HepG2 (cell line): Measurements from ENCODE around the gene STAP2. TPM values are rescaled to one million over a fixed set of nuclear protein-coding genes. Genes with fewer than 3 reads are reported as not detected.

Source experiments
- DNMT3B ChIP-seq: conservative IDR thresholded peaks from 2 replicates; pipeline ENCODE4 v1.6.1; 2016; ENCODE audit warnings: missing biosample characterization, control low read depth
- NCOR1 ChIP-seq: fragments of 200-600 bp; sonication (generic); IDR thresholded peaks from 2 replicates; pipeline ENCODE4 v1.7.0; 2017; ENCODE audit warnings: antibody characterized with exemption, low read length, borderline replicate concordance
- NONO ChIP-seq, 2 experiments: fragments of 450-650 bp in 1 of 2; sonication (generic) in 1 of 2; formaldehyde crosslinking in 1 of 2; IDR thresholded peaks in 1 of 2; conservative IDR thresholded peaks in 1 of 2; 2 replicates each; pipeline versions ENCODE4 v1.6.1 to v1.8.0; 2017 to 2022; ENCODE audit warnings: mild to moderate bottlenecking in 1 of 2, missing genetic modification reagents in 1 of 2, moderate library complexity in 1 of 2
- NR2F1 ChIP-seq, 2 experiments: fragments of 450-650 bp in 1 of 2; formaldehyde crosslinking in 1 of 2; IDR thresholded peaks; 2 replicates each; pipeline versions ENCODE4 v1.5.0 to v1.6.1; 2016 to 2020; ENCODE audit warnings: mild to moderate bottlenecking in 1 of 2, missing compliant biosample characterization in 1 of 2, missing genetic modification reagents in 1 of 2, moderate library complexity in 1 of 2
- TCF7 ChIP-seq: sonication (generic); IDR thresholded peaks from 2 replicates; pipeline ENCODE4 v1.6.1; 2016; ENCODE audit warnings: antibody characterized with exemption, low read depth
- TEF ChIP-seq: sonication (generic); formaldehyde crosslinking; IDR thresholded peaks from 2 replicates; pipeline ENCODE4 v1.5.0; 2020; ENCODE audit warnings: missing genetic modification reagents
- ZBTB3 ChIP-seq: sonication (generic); formaldehyde crosslinking; IDR thresholded peaks from 2 replicates; pipeline ENCODE4 v1.4.0; 2020; ENCODE audit warnings: low read depth, mild to moderate bottlenecking, moderate library complexity, missing genetic modification reagents, borderline replicate concordance
- ZNF30 ChIP-seq: sonication (generic); formaldehyde crosslinking; IDR thresholded peaks from 2 replicates; pipeline ENCODE4 v1.5.0; 2020; ENCODE audit warnings: mild to moderate bottlenecking, missing genetic modification reagents
- ZNF407 ChIP-seq: sonication (generic); formaldehyde crosslinking; IDR thresholded peaks from one replicate; pipeline ENCODE4 v1.5.1; 2020; ENCODE audit warnings: mild to moderate bottlenecking, missing genetic modification reagents; ENCODE audit errors: not compliant biosample characterization
- ZNF512B ChIP-seq: sonication (generic); formaldehyde crosslinking; IDR thresholded peaks from 2 replicates; pipeline ENCODE4 v1.5.1; 2020; ENCODE audit warnings: missing genetic modification reagents, mild to moderate bottlenecking, borderline replicate concordance
- ZNF619 ChIP-seq: sonication (generic); formaldehyde crosslinking; IDR thresholded peaks from 2 replicates; pipeline ENCODE4 v1.4.0; 2020; ENCODE audit warnings: mild to moderate bottlenecking, missing genetic modification reagents
- ZNF710 ChIP-seq: sonication (generic); formaldehyde crosslinking; IDR thresholded peaks from 2 replicates; pipeline ENCODE4 v1.5.0; 2020; ENCODE audit warnings: mild to moderate bottlenecking, missing genetic modification reagents, borderline replicate concordance
- polyA plus RNA-seq, 8 experiments: library from polyadenylated mRNA; depleted of rRNA in 3 of 8; stranded (reverse) in 7 of 8; unstranded in 1 of 8; fragments of >200 nt; fragmentation: Illumina TruSeq in 4 of 8; extraction: Trizol in 4 of 8; gene quantifications; 2 replicates each; pipeline versions ENCODE4 v1.2.1 to v1.2.3, GENCODE V29; 2011 to 2016; ENCODE audit warnings: low read depth in 4 of 8, missing spikeins in 1 of 8, mixed read lengths in 1 of 8; ENCODE audit not compliant: insufficient read depth in 1 of 8
- total RNA-seq, 5 experiments: library from RNA; depleted of rRNA; stranded (reverse); fragments of >200 nt; fragmentation: Illumina TruSeq; extraction: Trizol; gene quantifications; 2 replicates each; pipeline ENCODE4 v1.2.3, GENCODE V29; 2016; ENCODE audit warnings: low read depth in 1 of 5

Gene STAP2
- total and polyA plus RNA-seq, 2 of the 13 experiments (the other 11 are each of a cell fraction or from before 2014, with no cell fraction given) = 39.0 to 43.7 TPM

- TF ChIP-seq TEF (CRISPR knock-in tag) (no peak), ZNF407 (CRISPR knock-in tag) (peak; percentile 53), ZNF710 (CRISPR knock-in tag) (peak; percentile 79; the same call in 1 of the 2 replicates), NCOR1 (no peak; the same call in 1 of the 2 replicates), ZBTB3 (no peak; the same call in 1 of the 2 replicates), ZNF619 (CRISPR knock-in tag) (no peak), ZNF512B (CRISPR knock-in tag) (no peak), DNMT3B (CRISPR knock-in tag) (peak; percentile 70; the same call in 1 of the 2 replicates), NONO (IDR thresholded peaks at IDR 0.05) (no peak), NONO (CRISPR knock-in tag; conservative IDR thresholded peaks at IDR 0.05) (peak; percentile 81), ZNF30 (no peak), TCF7 (no peak), NR2F1 (CRISPR knock-in tag; IDR thresholded peaks at IDR 0.05) (peak; percentile 72 to 82)
Measured at GRCh38 chr19:4310247-4311121, 28.1 kb downstream of the STAP2 start (continued).
